ENCODE data around the gene CASTOR1. TPM values are rescaled to one million over a fixed set of nuclear protein-coding genes. Genes with fewer than 3 reads are reported as not detected.
A peak's percentile ranks its signal among the peaks of the same experiment; 100 is the strongest.

CASTOR1 gene
- total RNA-seq, 2 donors from 2014 or later = 19.2 to 19.5 TPM

GRCh38 chr22:30274437-30274812, 14.9 kb downstream of the CASTOR1 start:
- H3K9ac ChIP-seq (ENCODE audit: extremely low read depth, low read length, poor library complexity, severe bottlenecking) = no peak overlapping the region
- Mint-ChIP-seq H3K4me1 (peaks cover 4% of the 10 kb centered on the region), H3K4me3 (no peak overlapping the region), H3K36me3 (ENCODE audit: low read depth) (no peaks in the 10 kb centered on the region), H3K27me3 (ENCODE audit: insufficient read depth) (no peaks in the 10 kb centered on the region), H3K27ac (peak overlapping the region; percentile 13), H3K9me3 (no peaks in the 10 kb centered on the region)
- H3K4me1 ChIP-seq (ENCODE audit: control insufficient read depth, insufficient read depth, low read length) = no peaks in the 10 kb centered on the region
- TF ChIP-seq, protein P1, sequence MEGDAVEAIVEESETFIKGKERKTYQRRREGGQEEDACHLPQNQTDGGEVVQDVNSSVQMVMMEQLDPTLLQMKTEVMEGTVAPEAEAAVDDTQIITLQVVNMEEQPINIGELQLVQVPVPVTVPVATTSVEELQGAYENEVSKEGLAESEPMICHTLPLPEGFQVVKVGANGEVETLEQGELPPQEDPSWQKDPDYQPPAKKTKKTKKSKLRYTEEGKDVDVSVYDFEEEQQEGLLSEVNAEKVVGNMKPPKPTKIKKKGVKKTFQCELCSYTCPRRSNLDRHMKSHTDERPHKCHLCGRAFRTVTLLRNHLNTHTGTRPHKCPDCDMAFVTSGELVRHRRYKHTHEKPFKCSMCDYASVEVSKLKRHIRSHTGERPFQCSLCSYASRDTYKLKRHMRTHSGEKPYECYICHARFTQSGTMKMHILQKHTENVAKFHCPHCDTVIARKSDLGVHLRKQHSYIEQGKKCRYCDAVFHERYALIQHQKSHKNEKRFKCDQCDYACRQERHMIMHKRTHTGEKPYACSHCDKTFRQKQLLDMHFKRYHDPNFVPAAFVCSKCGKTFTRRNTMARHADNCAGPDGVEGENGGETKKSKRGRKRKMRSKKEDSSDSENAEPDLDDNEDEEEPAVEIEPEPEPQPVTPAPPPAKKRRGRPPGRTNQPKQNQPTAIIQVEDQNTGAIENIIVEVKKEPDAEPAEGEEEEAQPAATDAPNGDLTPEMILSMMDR (conservative IDR thresholded peaks at IDR 0.05) = no peak
- DNase-seq = no peak
- 92 to 93% methylated on average over 7 to 9 of the region's 9 CpGs for WGBS, 2 experiments (ENCODE audit: insufficient coverage in 1 of 2, insufficient read length in 1 of 2)
- H3K9me3 ChIP-seq (ENCODE audit: control insufficient read depth, low read length) = no peaks in the 10 kb centered on the region
- no peaks in the 10 kb centered on the region for H3K27me3 ChIP-seq (ENCODE audit: control insufficient read depth, insufficient read depth, low read length, poor library complexity, severe bottlenecking)
- no peaks in the 10 kb centered on the region for H3K36me3 ChIP-seq (ENCODE audit: control insufficient read depth, insufficient read depth, low read length)
- H3K27ac ChIP-seq (ENCODE audit: low read depth, low read length) = no peak overlapping the region
- H3K4me3 ChIP-seq (ENCODE audit: low read length) = no peak overlapping the region

DNA sequence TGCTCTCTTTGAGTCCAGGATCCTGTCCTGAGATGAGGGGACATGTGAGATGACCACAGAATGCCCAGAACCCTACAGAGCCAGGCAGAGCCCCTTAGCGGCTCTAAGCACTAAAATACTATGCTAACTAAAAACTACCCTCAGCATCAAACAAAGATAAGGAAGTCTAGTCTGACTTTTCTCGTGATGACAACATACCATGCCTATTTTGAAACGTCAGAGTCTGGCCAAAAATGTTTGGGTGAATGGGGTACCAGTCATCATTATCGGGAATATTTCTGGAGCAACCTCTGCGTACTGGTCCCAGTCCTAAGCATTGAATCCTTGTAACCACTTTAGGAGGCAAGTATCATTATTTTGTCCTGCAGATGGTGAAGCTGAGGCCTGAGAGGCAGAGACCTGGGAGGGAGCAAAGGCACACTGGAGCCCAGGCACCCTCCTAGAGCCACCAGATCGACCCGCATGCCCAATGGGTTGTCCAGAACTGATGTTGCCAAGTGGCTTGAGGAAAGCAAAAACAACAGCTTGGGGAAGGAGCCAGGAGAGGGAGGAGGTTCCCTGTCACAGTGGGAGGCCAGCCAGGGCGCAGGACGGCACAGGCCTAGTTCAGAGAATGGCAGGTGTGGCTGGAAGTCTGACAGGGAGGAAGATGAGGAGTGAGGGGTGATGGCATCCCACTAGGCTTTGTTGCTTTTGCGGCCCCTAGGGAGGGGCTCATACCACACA, 15.4 kb downstream of the CASTOR1 start:
- no peak overlapping the region for H3K27ac Mint-ChIP-seq
- WGBS, 2 experiments (ENCODE audit: insufficient coverage in 1 of 2, insufficient read length in 1 of 2) = 83 to 84% methylated on average over 8 to 10 of the region's 10 CpGs

GRCh38 chr22:30272781-30273601, 16.3 kb downstream of the CASTOR1 start:
- no peaks in the 10 kb centered on the region for H3K36me3 Mint-ChIP-seq (ENCODE audit: low read depth)
- H3K27ac ChIP-seq (ENCODE audit: low read depth, low read length) = no peak overlapping the region

More for the DNA sequence above, 15.4 kb downstream of the CASTOR1 start:
- no peaks in the 10 kb centered on the region for H3K36me3 Mint-ChIP-seq (ENCODE audit: low read depth)
- H3K27me3 Mint-ChIP-seq (ENCODE audit: insufficient read depth) = no peaks in the 10 kb centered on the region
- H3K4me1 Mint-ChIP-seq = peaks cover 4% of the 10 kb centered on the region
- Histone ChIP-seq H3K27me3 (ENCODE audit: control insufficient read depth, insufficient read depth, low read length, poor library complexity, severe bottlenecking) (no peaks in the 10 kb centered on the region), H3K4me1 (ENCODE audit: control insufficient read depth, insufficient read depth, low read length) (no peaks in the 10 kb centered on the region), H3K9me3 (ENCODE audit: control insufficient read depth, low read length) (no peaks in the 10 kb centered on the region), H3K9ac (ENCODE audit: extremely low read depth, low read length, poor library complexity, severe bottlenecking) (no peak overlapping the region), H3K4me3 (ENCODE audit: low read length) (no peak overlapping the region), H3K36me3 (ENCODE audit: control insufficient read depth, insufficient read depth, low read length) (no peaks in the 10 kb centered on the region), H3K27ac (ENCODE audit: low read depth, low read length) (no peak overlapping the region)
- TF ChIP-seq, protein P1 (conservative IDR thresholded peaks at IDR 0.05) = no peak
- H3K9me3 Mint-ChIP-seq = no peaks in the 10 kb centered on the region
- no peak for DNase-seq
- H3K4me3 Mint-ChIP-seq = no peak overlapping the region

More at GRCh38 chr22:30272781-30273601, 16.3 kb downstream of the CASTOR1 start:
- Histone ChIP-seq H3K9me3 (ENCODE audit: control insufficient read depth, low read length) (no peaks in the 10 kb centered on the region), H3K27me3 (ENCODE audit: control insufficient read depth, insufficient read depth, low read length, poor library complexity, severe bottlenecking) (no peaks in the 10 kb centered on the region), H3K9ac (ENCODE audit: extremely low read depth, low read length, poor library complexity, severe bottlenecking) (no peak overlapping the region), H3K36me3 (ENCODE audit: control insufficient read depth, insufficient read depth, low read length) (no peaks in the 10 kb centered on the region), H3K4me3 (ENCODE audit: low read length) (no peak overlapping the region), H3K4me1 (ENCODE audit: control insufficient read depth, insufficient read depth, low read length) (no peaks in the 10 kb centered on the region)
- TF ChIP-seq, protein P1 (conservative IDR thresholded peaks at IDR 0.05) = no peak
- Mint-ChIP-seq H3K27ac (no peak overlapping the region), H3K9me3 (no peaks in the 10 kb centered on the region), H3K4me3 (no peak overlapping the region), H3K4me1 (peaks cover 2% of the 10 kb centered on the region), H3K27me3 (ENCODE audit: insufficient read depth) (no peaks in the 10 kb centered on the region)
- WGBS, 2 experiments (ENCODE audit: insufficient coverage in 1 of 2, insufficient read length in 1 of 2) = 90 to 95% methylated on average over 6 to 15 of the region's 16 CpGs
- DNase-seq = no peak

Measured in endodermal cell (in vitro differentiated cells).